ENCODE data around the gene GRIPAP1.
A peak's percentile ranks its signal among the peaks of the same experiment; 100 is the strongest.

The GRIPAP1 gene

DNA sequence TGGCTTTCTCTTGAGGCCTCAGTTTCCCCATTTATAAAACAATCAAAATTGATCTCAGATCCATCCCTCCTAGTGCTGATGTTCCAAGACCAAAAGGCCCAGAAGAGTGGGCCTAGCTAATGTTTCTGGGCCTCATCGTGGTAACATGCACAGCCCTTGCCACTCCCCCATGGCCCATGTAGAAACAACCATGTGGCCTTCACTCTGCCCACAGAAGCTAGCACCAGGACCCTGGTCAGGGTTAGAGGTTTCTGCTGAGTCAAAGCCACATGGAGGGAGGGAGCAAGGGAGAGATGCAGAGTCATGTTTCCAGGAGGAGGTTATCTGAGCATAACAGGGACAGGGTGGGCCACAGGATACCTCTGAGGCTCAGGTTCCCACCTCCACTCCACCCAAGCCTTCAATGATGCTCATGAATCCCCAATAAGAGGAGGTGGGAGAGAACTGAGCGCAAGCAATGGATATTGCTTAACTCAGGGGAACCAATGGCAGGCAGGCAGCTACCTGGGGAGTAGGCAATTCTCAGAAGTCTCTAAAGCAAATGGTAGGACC is 61.6 kb downstream of the GRIPAP1 start:
- TF ChIP-seq CTCF (IDR thresholded peaks at IDR 0.05; ENCODE audit: insufficient read depth, low read length, poor library complexity, severe bottlenecking): no peak
- no peaks in the 10 kb centered on the region for H3K27me3 ChIP-seq (replicated peaks; ENCODE audit: control insufficient read depth, insufficient read depth, low read length)
- no peaks in the 10 kb centered on the region; the same call in 1 of the 2 replicates for H3K36me3 ChIP-seq (ENCODE audit: control insufficient read depth, insufficient read depth, low read length)
- H3K4me3 ChIP-seq (replicated peaks; ENCODE audit: low read depth, low read length): no peak overlapping the region
- no peak for DNase-seq (ENCODE audit: extremely low read depth, insufficient read length)

GRCh38 chrX:48939524-48940228 is 62.4 kb downstream of the GRIPAP1 start:
- H3K36me3 ChIP-seq (ENCODE audit: control insufficient read depth, insufficient read depth, low read length): no peaks in the 10 kb centered on the region; the same call in 1 of the 2 replicates

GRCh38 chrX:48938721-48939425 is 63.2 kb downstream of the GRIPAP1 start:
- DNase-seq (ENCODE audit: extremely low read depth, insufficient read length): peak; percentile 70
- no peak overlapping the region for H3K4me3 ChIP-seq (replicated peaks; ENCODE audit: low read depth, low read length)
- TF ChIP-seq CTCF (IDR thresholded peaks at IDR 0.05; ENCODE audit: insufficient read depth, low read length, poor library complexity, severe bottlenecking): no peak
- peaks cover 3% of the 10 kb centered on the region for H3K36me3 ChIP-seq (ENCODE audit: control insufficient read depth, insufficient read depth, low read length)
- no peaks in the 10 kb centered on the region for H3K27me3 ChIP-seq (replicated peaks; ENCODE audit: control insufficient read depth, insufficient read depth, low read length)

More at GRCh38 chrX:48939524-48940228, 62.4 kb downstream of the GRIPAP1 start:
- DNase-seq (ENCODE audit: extremely low read depth, insufficient read length): peak; percentile 41
- TF ChIP-seq CTCF (IDR thresholded peaks at IDR 0.05; ENCODE audit: insufficient read depth, low read length, poor library complexity, severe bottlenecking): no peak
- H3K27me3 ChIP-seq (replicated peaks; ENCODE audit: control insufficient read depth, insufficient read depth, low read length): no peaks in the 10 kb centered on the region
- no peak overlapping the region for H3K4me3 ChIP-seq (replicated peaks; ENCODE audit: low read depth, low read length)

GRCh38 chrX:48937054-48937907 is 64.8 kb downstream of the GRIPAP1 start:
- peak; percentile 56 for TF ChIP-seq CTCF (IDR thresholded peaks at IDR 0.05; ENCODE audit: insufficient read depth, low read length, poor library complexity, severe bottlenecking)
- Histone ChIP-seq H3K27me3 (replicated peaks; ENCODE audit: control insufficient read depth, insufficient read depth, low read length) (no peaks in the 10 kb centered on the region), H3K36me3 (ENCODE audit: control insufficient read depth, insufficient read depth, low read length) (peaks cover 3% of the 10 kb centered on the region), H3K4me3 (replicated peaks; ENCODE audit: low read depth, low read length) (peak overlapping the region; percentile 2; the same call in 1 of the 2 replicates)
- peak; percentile 86 for DNase-seq (ENCODE audit: extremely low read depth, insufficient read length)

DNA sequence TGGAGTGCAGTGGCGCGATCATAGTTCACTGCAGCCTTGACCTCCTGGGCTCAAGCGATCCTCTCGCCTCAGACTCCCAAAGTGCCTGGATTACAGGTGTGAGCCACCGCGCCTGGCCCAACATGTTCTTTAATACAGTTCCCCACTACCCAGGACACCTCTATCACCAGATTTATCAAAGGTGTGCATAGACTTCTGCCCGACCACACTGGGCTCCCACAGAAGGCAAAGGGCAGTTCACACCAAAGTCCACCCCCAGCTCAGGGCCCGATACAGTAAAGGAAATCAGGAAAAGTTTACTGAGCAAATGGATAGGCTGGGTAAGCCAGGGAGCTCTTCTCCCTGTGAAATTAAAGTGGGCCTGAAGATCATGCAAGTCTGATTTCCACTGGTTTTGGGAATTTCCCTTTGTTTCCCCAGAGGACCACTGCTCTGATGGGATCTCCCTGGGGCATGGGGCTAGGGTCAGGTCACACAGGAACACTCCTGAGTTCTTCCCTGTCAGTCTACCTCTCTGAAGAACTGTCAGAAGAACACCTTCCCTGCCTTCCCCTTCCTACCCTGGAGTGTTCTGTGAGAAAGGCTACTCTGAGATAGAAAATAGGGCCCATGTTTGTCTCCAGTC is 65.5 kb downstream of the GRIPAP1 start:
- no peak for DNase-seq (ENCODE audit: extremely low read depth, insufficient read length)

More for the DNA sequence above, 65.5 kb downstream of the GRIPAP1 start:
- no peak overlapping the region for H3K4me3 ChIP-seq (replicated peaks; ENCODE audit: low read depth, low read length)
- H3K27me3 ChIP-seq (replicated peaks; ENCODE audit: control insufficient read depth, insufficient read depth, low read length): no peaks in the 10 kb centered on the region
- H3K36me3 ChIP-seq (ENCODE audit: control insufficient read depth, insufficient read depth, low read length): peaks cover 3% of the 10 kb centered on the region
- no peak for TF ChIP-seq CTCF (IDR thresholded peaks at IDR 0.05; ENCODE audit: insufficient read depth, low read length, poor library complexity, severe bottlenecking)
